ENCODE measurements around the gene KCNK10.

The KCNK10 gene

GRCh38 chr14:88225721-88226120, 97.3 kb downstream of the KCNK10 start:
- DNase-seq = no peak

DNA sequence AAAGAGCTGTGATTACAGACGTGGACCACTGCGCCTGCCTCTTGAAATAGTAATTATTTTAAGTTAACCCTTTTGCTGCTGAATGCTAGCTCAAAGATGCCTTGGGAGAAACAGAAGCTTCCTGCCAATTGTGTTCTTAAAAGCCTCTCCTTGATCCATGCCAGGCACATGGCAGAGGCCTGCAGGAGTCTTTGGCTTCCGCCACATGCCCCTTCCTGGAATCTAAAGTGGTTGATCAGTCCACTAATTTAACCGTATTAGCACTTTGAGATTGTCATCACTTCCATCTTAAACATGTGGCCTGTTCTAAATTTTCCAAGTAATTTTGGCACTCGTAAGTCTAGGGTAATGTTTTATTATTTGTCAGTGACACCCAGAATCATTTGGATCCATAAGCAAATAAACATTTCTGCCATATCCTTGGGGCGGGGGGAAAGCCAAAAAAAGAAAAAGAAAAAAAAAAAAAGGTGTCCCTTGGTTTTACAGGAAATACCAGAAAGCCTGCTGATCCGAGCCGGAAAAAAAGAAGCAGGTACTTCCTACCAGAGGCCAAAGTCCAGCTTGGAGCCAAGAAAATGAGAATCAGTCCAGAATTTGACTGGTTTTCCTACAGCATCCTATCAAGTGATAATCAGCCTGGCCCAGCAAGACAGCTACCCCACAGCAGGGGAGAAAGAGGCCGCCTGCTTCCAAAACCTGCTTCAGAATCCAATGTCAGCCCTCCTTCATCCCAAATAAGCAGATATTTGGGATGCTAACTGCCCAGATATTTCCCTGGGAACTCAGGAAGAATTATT, 104.8 kb downstream of the KCNK10 start:
- DNase-seq = no peak

DNA sequence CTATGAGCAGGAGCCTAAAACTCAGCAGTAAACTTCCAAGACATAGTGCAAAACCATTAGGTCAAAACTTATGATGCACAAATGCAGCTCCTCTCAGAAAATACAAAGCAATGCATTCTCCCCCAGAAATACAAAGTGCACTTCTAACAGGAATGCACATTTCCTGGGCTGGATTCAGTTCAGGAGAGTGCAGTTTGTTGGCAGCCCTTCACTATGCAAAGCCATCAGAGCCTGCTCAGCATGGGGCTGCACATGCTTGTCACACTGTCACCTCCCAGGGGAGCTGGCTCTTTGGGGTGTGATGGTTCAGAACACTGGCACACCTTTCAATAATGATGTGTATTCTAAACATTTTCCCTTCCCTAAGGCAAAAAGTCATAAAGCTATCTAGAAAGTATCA, 110.4 kb downstream of the KCNK10 start:
- no peak for DNase-seq

- DNase-seq = no peak
Observed at GRCh38 chr14:88210426-88210825, 112.6 kb downstream of the KCNK10 start.

DNA sequence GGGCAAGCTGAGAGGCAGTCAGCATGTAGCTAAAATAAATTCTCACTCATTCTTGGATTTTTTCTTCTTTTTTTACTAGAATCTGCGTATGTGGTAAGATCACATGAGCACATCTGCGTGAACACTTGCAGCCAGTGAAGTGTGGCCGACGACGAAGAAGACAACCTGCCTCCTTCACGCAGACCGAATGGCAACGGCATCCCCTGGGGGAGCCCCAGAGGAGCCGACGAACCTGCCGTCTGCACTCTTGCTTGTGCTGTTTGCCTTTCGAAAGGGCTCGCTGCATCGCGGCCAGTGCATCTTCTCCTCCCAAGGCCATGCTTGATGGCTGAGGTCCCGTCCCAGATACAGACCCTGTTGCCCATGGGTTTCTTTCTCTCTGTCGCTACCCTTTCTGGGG, 113.8 kb downstream of the KCNK10 start:
- DNase-seq = no peak

DNA sequence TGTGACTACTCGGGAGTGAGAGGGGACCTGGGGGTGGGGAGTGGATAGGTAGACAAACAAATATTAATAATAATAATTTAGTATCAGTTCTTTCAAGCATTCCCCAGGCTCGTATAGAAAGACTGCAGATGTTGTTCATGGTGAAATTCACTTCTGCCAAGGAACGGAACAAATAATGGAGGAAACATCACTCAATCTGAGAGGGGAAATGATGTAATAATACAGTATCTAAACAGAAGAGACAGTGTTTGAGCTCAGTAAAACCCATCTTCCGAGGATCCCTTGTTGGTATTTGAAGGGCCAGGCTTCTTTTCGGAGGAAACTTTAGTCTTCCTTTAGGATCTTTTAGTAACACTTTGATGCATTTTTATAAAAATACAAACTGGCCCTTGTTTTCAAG, 114.2 kb downstream of the KCNK10 start:
- no peak for DNase-seq

- no peak for DNase-seq
Observed at GRCh38 chr14:88204221-88204620, 118.8 kb downstream of the KCNK10 start.

GRCh38 chr14:88203291-88203690, 119.8 kb downstream of the KCNK10 start:
- no peak for DNase-seq

DNA sequence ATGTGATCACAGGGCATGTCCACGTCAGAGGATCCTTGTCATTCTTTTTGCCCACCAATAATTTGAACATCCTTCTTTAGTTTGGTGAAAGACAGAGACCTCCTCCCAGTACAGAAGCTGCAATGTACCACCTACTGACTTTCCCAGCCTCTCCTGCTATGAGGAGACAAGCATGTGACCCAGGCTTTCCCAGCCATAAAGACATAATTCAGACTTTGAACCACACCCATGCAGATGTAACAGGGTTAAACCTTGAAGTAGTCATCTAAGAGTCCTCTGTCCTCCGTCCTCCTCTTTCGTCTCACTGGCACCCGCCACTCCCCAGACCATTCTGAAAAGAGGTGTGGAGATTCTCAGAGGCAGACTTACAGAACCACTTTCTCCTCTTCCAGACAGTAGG, 120.8 kb downstream of the KCNK10 start:
- no peak for DNase-seq

DNA sequence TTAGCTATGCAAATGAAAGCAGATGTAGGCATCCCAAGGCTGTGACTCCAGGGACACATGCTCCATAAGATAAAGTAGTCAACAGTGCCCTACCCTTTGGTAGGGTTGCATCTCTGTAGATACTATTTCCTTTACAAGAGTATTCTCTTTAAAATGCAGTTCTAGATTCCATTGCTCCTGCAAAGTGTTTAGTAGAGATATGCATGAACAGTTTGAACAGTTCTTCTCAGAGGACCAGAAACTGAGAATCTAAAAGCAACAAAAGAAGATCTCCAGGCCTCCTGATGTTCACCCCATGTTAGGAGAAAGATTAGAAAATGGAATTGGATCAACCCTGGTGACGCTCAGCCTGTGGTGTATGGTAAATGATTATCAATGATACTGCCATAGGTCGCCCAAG, 121.2 kb downstream of the KCNK10 start:
- no peak for DNase-seq

- DNase-seq = no peak
Observed at GRCh38 chr14:88199882-88200281, 123.2 kb downstream of the KCNK10 start.

- no peak for DNase-seq
Observed at GRCh38 chr14:88198446-88198845, 124.6 kb downstream of the KCNK10 start.

DNA sequence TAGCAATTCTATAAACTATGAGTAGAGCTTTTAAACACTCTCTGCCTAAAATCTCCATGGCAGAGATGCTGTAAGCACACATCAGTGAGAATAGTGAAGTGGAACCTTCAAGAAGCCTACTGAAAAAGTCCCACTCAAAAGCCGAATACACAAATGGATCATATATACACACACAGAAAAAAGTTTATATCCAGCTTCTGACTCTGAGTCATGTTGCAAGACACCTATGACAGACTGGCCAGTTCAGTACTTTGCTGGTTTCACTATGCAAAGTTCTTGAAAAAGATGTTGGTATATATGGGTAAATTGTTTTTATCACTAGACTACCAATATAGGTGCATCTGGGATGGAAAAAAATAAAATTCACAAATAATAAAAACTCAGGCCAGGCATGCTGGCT, 126.1 kb downstream of the KCNK10 start:
- no peak for DNase-seq

- no peak for DNase-seq
Observed at GRCh38 chr14:88196116-88196890, 126.8 kb downstream of the KCNK10 start.

GRCh38 chr14:88195676-88196075, 127.4 kb downstream of the KCNK10 start:
- DNase-seq = no peak

DNA sequence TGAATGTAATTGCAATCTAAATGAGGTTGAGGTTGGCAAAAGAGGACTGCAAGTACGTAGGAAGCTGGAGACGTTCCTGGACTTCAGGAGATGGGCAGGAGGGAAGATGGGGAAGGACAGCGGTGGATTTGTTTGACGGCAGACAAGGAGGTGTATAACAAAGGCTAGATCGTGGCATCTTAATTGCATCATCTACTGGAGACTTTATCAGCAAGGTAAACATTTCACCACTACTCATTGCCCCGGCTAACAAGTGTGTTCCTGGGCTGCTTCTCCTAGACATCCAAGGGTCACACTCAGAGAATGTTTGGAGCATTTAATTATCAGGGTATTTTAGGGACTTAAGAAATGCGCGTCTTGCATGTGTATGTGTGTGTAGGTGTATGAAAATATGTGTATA, 128.5 kb downstream of the KCNK10 start:
- no peak for DNase-seq

DNA sequence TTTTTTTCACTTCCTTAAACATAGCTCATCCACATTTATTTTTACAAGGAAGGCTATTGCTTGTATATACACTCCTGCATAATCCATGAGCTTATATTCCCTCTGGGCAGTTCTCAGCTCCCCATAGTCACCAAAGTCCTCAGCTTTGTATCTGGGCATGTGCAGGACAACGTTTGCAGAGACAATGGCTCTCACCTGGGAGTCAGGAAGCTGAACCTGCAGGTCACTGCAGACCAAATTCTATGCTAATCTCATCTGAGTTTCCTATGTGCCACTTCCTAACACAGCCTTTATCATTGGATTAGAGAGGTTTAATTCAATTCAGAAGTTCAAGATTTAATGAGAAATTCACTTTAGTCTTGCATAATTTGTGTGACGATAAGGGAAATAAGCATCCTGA, 131.5 kb downstream of the KCNK10 start:
- DNase-seq = no peak

- DNase-seq = peak; percentile 20
Observed at GRCh38 chr14:88189417-88190191, 133.5 kb downstream of the KCNK10 start.

- no peak for DNase-seq
Observed at GRCh38 chr14:88188745-88189416, 134.2 kb downstream of the KCNK10 start.

GRCh38 chr14:88185843-88186242, 137.2 kb downstream of the KCNK10 start:
- DNase-seq = no peak

DNA sequence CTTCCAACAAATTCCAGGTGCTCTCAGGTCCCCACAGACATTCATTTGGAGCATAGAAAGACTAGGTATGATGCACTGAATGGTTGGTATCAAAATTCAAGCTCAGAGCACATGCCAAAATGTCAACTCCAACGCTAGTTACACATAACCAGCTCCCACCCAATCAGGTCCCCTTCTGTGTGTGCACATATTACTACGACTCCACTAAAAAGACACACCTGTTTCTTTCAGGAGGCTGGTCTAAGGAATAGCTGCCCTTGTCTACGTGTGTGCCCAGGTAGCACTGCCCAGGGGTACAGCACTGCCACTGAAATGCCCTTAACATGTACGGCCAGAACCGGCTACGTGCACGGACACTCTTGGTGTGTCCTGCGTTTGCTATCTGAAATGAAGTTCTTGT, 138.1 kb downstream of the KCNK10 start:
- no peak for DNase-seq

DNA sequence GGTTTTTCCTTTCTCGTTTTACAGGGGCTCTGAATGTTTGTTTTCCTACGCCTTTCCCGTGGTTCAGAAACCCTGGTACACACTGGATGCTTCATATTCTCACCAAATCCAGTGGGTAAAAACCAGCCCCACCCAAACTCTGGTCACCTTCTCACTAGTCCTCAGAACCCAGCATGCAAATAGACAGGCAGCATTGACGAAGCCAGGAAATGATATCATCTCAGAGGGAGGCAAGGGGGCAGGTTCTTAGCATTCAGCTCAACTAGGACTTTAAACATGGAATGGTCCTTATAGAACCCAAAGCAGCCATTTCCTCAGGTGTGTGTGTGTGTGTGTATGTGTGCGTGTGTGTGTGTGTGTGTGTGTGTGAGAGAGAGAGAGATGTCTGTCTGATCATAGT, 142.0 kb downstream of the KCNK10 start:
- DNase-seq = no peak

- no peak for DNase-seq
Observed at GRCh38 chr14:88179716-88180115, 143.4 kb downstream of the KCNK10 start.
